Testis (tissue), 2 donors: ENCODE data around the gene DLG1.

Source experiments
- CTCF ChIP-seq, 3 experiments: fragments of 450-650 bp in 2 of 3; fragments of 200-600 bp in 1 of 3; sonication (generic) in 1 of 3; IDR thresholded peaks; one replicate each; pipeline ENCODE4 v1.5.1; 2016 to 2019; ENCODE audit warnings: antibody characterized with exemption in 3 of 3, mild to moderate bottlenecking in 2 of 3, moderate library complexity in 1 of 3
- POLR2A ChIP-seq: fragments of 450-650 bp; IDR thresholded peaks from one replicate; pipeline ENCODE4 v1.6.1; 2017; ENCODE audit warnings: antibody characterized with exemption, mild to moderate bottlenecking, moderate library complexity

GRCh38 chr3:197253238-197253947 lies 45.0 kb downstream of the DLG1 start:
- no peak for TF ChIP-seq CTCF (IDR thresholded peaks at IDR 0.05)
- TF ChIP-seq POLR2A: no peak
